SK-N-SH treated with all-trans-retinoic acid at 6 μM for 48 hours (cell line): ENCODE results near the gene DIP2C.

Source experiments
- ATAC-seq: fragments of 200-7000 bp; cut with Tn5 transposase; 3 replicates; pipeline ENCODE4 v1.9.1; 2020; ENCODE audit warnings: mild to moderate bottlenecking, moderate library complexity
- ARNTL ChIP-seq: fragments of 450-650 bp; formaldehyde crosslinking; IDR thresholded peaks from 2 replicates; pipeline ENCODE4 v1.5.0; 2020; ENCODE audit warnings: low read depth, mild to moderate bottlenecking, moderate library complexity, borderline replicate concordance
- BACH2 ChIP-seq: fragments of 250-450 bp; sonication (Bioruptor Pico); IDR thresholded peaks from 2 replicates; pipeline ENCODE4 v1.9.0; 2021; ENCODE audit warnings: mild to moderate bottlenecking, borderline replicate concordance
- CSDC2 ChIP-seq: fragments of 250-450 bp; sonication (Bioruptor Pico); IDR thresholded peaks from 2 replicates; pipeline ENCODE4 v1.5.0; 2020; ENCODE audit warnings: mild to moderate bottlenecking, moderate library complexity
- ESRRG ChIP-seq: fragments of 250-450 bp; sonication (Bioruptor Pico); IDR thresholded peaks from 2 replicates; pipeline ENCODE4 v1.6.1; 2021; ENCODE audit warnings: mild to moderate bottlenecking
- GLIS3 ChIP-seq: fragments of 250-450 bp; sonication (Bioruptor Pico); IDR thresholded peaks from 2 replicates; pipeline ENCODE4 v1.5.0; 2020; ENCODE audit warnings: mild to moderate bottlenecking, moderate library complexity
- ISL1 ChIP-seq: fragments of 250-450 bp; sonication (Bioruptor Pico); IDR thresholded peaks from 2 replicates; pipeline ENCODE4 v2.1.2; 2022; ENCODE audit warnings: mild to moderate bottlenecking, moderate library complexity
- OSR1 ChIP-seq: fragments of 250-450 bp; sonication (Bioruptor Pico); IDR thresholded peaks from 2 replicates; pipeline ENCODE4 v1.8.0; 2022; ENCODE audit warnings: moderate library complexity, mild to moderate bottlenecking, inconsistent platforms
- PPARA ChIP-seq: fragments of 250-450 bp; sonication (Bioruptor Pico); IDR thresholded peaks from 2 replicates; pipeline ENCODE4 v1.5.0; 2020; ENCODE audit warnings: mild to moderate bottlenecking, borderline replicate concordance
- RARB ChIP-seq: fragments of 250-450 bp; sonication (Bioruptor Pico); IDR thresholded peaks from 2 replicates; pipeline ENCODE4 v1.8.0; 2021; ENCODE audit warnings: mild to moderate bottlenecking, moderate library complexity
- SNAI2 ChIP-seq: fragments of 250-450 bp; sonication (Bioruptor Pico); IDR thresholded peaks from 2 replicates; pipeline ENCODE4 v1.5.0; 2020; ENCODE audit warnings: mild to moderate bottlenecking, moderate library complexity
- TCF4 ChIP-seq: fragments of 250-450 bp; sonication (Bioruptor Pico); IDR thresholded peaks from 2 replicates; pipeline ENCODE4 v1.8.0; 2021; ENCODE audit warnings: mild to moderate bottlenecking, moderate library complexity, borderline replicate concordance
- TOX ChIP-seq: fragments of 250-450 bp; sonication (Bioruptor Pico); IDR thresholded peaks from 2 replicates; pipeline ENCODE4 v1.8.0; 2021; ENCODE audit warnings: mild to moderate bottlenecking, moderate library complexity, borderline replicate concordance
- ZC3H10 ChIP-seq: fragments of 250-450 bp; sonication (Bioruptor Pico); IDR thresholded peaks from 2 replicates; pipeline ENCODE4 v1.5.1; 2021; ENCODE audit warnings: mild to moderate bottlenecking, moderate library complexity
- ZFP3 ChIP-seq: fragments of 250-450 bp; sonication (Bioruptor Pico); IDR thresholded peaks from 2 replicates; pipeline ENCODE4 v1.5.0; 2020; ENCODE audit warnings: mild to moderate bottlenecking, moderate library complexity
- ZFP30 ChIP-seq: fragments of 450-650 bp; formaldehyde crosslinking; IDR thresholded peaks from 2 replicates; pipeline ENCODE4 v1.5.0; 2022; ENCODE audit warnings: mild to moderate bottlenecking, moderate library complexity
- ZNF565 ChIP-seq: fragments of 450-650 bp; formaldehyde crosslinking; conservative IDR thresholded peaks from 2 replicates; pipeline ENCODE4 v1.5.0; 2020; ENCODE audit warnings: low read depth, mild to moderate bottlenecking, moderate library complexity
- ZNF70 ChIP-seq: fragments of 450-650 bp; formaldehyde crosslinking; IDR thresholded peaks from 2 replicates; pipeline ENCODE4 v1.5.0; 2020; ENCODE audit warnings: mild to moderate bottlenecking, moderate library complexity
- ZNF8 ChIP-seq: fragments of 450-650 bp; formaldehyde crosslinking; IDR thresholded peaks from 2 replicates; pipeline ENCODE4 v1.5.0; 2020; ENCODE audit warnings: mild to moderate bottlenecking, moderate library complexity
- TF ChIP-seq, protein P1 (sequence below): fragments of 250-450 bp; sonication (Bioruptor Pico); IDR thresholded peaks from 2 replicates; pipeline ENCODE4 v1.8.0; 2020; ENCODE audit warnings: mild to moderate bottlenecking, moderate library complexity, borderline replicate concordance
- TF ChIP-seq, protein P2 (sequence below): fragments of 250-450 bp; sonication (Bioruptor Pico); IDR thresholded peaks from 2 replicates; pipeline ENCODE4 v1.5.0; 2020; ENCODE audit warnings: mild to moderate bottlenecking, moderate library complexity
- TF ChIP-seq, protein P3 (sequence below): fragments of 250-450 bp; sonication (Bioruptor Pico); IDR thresholded peaks from 2 replicates; pipeline ENCODE4 v1.5.1; 2020; ENCODE audit warnings: low read depth, mild to moderate bottlenecking, moderate library complexity
- TF ChIP-seq, protein P4 (sequence below): fragments of 250-450 bp; sonication (Bioruptor Pico); IDR thresholded peaks from 2 replicates; pipeline ENCODE4 v1.8.0; 2021; ENCODE audit warnings: low read depth, mild to moderate bottlenecking, moderate library complexity, borderline replicate concordance

Gene DIP2C

DNA sequence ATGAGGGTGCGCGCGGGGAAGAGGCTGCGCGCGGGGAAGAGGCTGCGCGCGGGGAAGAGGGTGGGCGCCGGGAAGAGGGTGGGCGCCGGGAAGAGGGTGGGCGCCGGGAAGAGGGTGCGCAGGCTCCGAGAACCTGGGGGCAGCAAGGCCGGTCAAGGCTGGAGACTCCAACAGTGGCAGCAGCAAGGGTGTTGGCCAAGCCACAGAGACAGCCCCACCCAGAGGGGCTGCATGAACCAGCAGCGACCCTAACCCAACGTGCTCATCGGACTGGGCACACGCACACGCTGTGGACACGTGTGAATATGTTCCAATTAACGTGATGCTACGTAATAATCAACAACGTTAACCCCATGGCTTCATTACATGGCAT, 48.8 kb downstream of the DIP2C start (continued):
- TF ChIP-seq, protein P1, sequence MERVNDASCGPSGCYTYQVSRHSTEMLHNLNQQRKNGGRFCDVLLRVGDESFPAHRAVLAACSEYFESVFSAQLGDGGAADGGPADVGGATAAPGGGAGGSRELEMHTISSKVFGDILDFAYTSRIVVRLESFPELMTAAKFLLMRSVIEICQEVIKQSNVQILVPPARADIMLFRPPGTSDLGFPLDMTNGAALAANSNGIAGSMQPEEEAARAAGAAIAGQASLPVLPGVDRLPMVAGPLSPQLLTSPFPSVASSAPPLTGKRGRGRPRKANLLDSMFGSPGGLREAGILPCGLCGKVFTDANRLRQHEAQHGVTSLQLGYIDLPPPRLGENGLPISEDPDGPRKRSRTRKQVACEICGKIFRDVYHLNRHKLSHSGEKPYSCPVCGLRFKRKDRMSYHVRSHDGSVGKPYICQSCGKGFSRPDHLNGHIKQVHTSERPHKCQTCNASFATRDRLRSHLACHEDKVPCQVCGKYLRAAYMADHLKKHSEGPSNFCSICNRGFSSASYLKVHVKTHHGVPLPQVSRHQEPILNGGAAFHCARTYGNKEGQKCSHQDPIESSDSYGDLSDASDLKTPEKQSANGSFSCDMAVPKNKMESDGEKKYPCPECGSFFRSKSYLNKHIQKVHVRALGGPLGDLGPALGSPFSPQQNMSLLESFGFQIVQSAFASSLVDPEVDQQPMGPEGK, result no peak
- no peak for TF ChIP-seq PPARA (CRISPR knock-in tag)
- no peak for TF ChIP-seq RARB (CRISPR knock-in tag)

DNA sequence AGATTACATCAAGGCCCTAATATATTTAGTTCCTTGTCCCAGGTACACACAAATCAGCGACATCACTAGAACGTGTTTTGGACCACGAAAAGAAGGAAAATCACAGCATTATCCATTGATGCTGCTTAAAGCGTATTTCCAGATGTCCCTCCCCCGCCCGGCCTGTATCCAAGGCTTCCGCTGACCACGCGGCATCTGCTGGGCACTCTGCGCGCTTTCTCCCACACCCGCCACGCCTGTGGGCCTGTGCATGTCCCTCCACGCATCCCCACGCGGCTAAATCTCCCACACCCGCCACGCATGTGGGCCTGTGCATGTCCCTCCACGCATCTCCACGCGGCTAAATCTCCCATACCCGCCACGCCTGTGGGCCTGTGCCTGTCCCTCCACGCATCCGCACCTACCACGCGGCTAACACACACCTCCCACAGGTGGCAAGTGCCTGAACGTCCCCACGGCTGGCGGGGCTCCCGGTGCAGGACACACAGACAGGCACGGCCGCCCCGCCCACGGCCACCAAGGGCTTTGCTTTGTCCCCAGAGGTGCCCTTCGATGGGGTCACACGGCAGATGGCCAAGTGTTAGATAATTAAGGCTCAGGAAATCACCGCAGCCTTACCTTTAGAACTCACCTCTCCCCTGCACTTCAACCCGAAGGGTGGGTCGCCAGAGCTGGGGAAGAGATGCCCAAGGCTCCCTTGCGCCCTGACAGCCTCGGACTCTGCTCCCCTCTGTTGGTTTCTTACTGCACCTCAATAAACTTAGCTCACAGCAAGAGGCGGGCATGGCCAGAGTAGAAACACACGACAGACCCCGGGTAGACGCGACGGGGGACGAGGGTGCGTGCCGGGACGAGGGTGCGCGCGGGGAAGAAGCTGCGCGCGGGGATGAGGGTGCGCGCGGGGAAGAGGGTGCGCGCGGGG, 49.5 kb downstream of the DIP2C start:
- TF ChIP-seq ZC3H10, result no peak
- TF ChIP-seq TCF4, result no peak
- no peak for TF ChIP-seq ZNF8 (CRISPR knock-in tag)
- TF ChIP-seq ZNF70, result no peak
- TF ChIP-seq, protein P1, result no peak
- TF ChIP-seq ZFP3 (CRISPR knock-in tag), result no peak
- TF ChIP-seq ZNF565 (CRISPR knock-in tag), result no peak
- no peak for TF ChIP-seq CSDC2 (CRISPR knock-in tag)
- TF ChIP-seq ISL1 (CRISPR knock-in tag), result no peak
- TF ChIP-seq BACH2 (CRISPR knock-in tag), result no peak
- TF ChIP-seq ESRRG (CRISPR knock-in tag), result no peak
- TF ChIP-seq GLIS3 (CRISPR knock-in tag), result no peak
- ATAC-seq, result no peak

DNA sequence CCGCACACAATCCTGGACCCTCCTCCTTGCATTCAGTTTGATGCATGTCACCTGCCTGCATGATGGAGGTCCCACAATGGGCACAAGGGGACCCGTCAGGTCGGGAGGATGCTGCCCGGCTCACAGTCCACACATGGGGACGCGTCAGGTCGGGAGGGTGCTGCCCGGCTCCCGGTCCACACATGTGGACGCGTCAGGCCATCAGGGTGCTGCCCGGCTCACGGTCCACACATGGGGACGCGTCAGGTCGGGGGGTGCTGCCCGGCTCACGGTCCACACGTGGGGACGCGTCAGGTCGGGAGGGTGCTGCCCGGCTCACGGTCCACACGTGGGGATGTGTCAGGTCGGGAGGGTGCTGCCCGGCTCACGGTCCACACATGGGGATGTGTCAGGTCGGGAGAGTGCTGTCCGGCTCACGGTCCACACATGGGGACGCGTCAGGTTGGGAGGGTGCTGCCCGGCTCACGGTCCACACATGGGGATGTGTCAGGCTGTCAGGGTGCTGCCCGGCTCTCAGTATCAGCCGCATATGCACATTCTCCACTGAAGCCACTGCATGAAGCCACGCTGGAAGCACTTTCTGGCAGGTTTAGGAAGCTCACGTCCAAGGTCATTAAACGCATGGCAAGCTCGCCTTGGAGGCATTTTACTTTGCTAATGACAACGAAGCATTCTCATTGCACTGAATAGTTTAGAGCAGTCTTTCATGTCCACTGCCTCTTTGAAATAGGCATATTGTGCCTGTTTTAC, 50.3 kb downstream of the DIP2C start:
- no peak for ATAC-seq
- no peak for TF ChIP-seq PPARA (CRISPR knock-in tag)
- TF ChIP-seq OSR1, result no peak
- no peak for TF ChIP-seq ZNF70
- TF ChIP-seq, protein P2, sequence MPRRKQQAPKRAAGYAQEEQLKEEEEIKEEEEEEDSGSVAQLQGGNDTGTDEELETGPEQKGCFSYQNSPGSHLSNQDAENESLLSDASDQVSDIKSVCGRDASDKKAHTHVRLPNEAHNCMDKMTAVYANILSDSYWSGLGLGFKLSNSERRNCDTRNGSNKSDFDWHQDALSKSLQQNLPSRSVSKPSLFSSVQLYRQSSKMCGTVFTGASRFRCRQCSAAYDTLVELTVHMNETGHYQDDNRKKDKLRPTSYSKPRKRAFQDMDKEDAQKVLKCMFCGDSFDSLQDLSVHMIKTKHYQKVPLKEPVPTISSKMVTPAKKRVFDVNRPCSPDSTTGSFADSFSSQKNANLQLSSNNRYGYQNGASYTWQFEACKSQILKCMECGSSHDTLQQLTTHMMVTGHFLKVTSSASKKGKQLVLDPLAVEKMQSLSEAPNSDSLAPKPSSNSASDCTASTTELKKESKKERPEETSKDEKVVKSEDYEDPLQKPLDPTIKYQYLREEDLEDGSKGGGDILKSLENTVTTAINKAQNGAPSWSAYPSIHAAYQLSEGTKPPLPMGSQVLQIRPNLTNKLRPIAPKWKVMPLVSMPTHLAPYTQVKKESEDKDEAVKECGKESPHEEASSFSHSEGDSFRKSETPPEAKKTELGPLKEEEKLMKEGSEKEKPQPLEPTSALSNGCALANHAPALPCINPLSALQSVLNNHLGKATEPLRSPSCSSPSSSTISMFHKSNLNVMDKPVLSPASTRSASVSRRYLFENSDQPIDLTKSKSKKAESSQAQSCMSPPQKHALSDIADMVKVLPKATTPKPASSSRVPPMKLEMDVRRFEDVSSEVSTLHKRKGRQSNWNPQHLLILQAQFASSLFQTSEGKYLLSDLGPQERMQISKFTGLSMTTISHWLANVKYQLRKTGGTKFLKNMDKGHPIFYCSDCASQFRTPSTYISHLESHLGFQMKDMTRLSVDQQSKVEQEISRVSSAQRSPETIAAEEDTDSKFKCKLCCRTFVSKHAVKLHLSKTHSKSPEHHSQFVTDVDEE (CRISPR knock-in tag), result no peak
- TF ChIP-seq GLIS3 (CRISPR knock-in tag), result no peak
- TF ChIP-seq ZC3H10, result no peak
- no peak for TF ChIP-seq RARB (CRISPR knock-in tag)
- TF ChIP-seq BACH2 (CRISPR knock-in tag), result no peak
- TF ChIP-seq SNAI2 (CRISPR knock-in tag), result no peak
- no peak for TF ChIP-seq ARNTL (CRISPR knock-in tag)
- TF ChIP-seq ZNF8 (CRISPR knock-in tag), result no peak
- TF ChIP-seq, protein P3, sequence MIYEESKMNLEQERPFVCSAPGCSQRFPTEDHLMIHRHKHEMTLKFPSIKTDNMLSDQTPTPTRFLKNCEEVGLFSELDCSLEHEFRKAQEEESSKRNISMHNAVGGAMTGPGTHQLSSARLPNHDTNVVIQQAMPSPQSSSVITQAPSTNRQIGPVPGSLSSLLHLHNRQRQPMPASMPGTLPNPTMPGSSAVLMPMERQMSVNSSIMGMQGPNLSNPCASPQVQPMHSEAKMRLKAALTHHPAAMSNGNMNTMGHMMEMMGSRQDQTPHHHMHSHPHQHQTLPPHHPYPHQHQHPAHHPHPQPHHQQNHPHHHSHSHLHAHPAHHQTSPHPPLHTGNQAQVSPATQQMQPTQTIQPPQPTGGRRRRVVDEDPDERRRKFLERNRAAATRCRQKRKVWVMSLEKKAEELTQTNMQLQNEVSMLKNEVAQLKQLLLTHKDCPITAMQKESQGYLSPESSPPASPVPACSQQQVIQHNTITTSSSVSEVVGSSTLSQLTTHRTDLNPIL (CRISPR knock-in tag), result no peak
- no peak for TF ChIP-seq ZFP3 (CRISPR knock-in tag)
- TF ChIP-seq ESRRG (CRISPR knock-in tag), result no peak
- TF ChIP-seq ZNF565 (CRISPR knock-in tag), result no peak
- TF ChIP-seq ZFP30 (CRISPR knock-in tag), result no peak
- TF ChIP-seq, protein P1, result no peak
- TF ChIP-seq TOX, result no peak
- TF ChIP-seq TCF4, result no peak
- TF ChIP-seq, protein P4, sequence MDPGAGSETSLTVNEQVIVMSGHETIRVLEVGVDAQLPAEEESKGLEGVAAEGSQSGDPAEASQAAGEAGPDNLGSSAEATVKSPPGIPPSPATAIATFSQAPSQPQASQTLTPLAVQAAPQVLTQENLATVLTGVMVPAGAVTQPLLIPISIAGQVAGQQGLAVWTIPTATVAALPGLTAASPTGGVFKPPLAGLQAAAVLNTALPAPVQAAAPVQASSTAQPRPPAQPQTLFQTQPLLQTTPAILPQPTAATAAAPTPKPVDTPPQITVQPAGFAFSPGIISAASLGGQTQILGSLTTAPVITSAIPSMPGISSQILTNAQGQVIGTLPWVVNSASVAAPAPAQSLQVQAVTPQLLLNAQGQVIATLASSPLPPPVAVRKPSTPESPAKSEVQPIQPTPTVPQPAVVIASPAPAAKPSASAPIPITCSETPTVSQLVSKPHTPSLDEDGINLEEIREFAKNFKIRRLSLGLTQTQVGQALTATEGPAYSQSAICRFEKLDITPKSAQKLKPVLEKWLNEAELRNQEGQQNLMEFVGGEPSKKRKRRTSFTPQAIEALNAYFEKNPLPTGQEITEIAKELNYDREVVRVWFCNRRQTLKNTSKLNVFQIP (CRISPR knock-in tag), result no peak
